Measurements from ENCODE around the gene SUSD1. TPM values are rescaled to one million over a fixed set of nuclear protein-coding genes. Genes with fewer than 3 reads are reported as not detected.

Gene SUSD1
- total RNA-seq, 4 donors from 2014 or later, result 4.7 to 5.8 (median 5.4) TPM

- no peak overlapping the region for H3K27ac ChIP-seq (replicated peaks in 1 of 4)
- H3K9me3 ChIP-seq, result no peaks in the 10 kb centered on the region
- no peak for TF ChIP-seq POLR2A (IDR thresholded peaks at IDR 0.05; ENCODE audit: low read depth)
- no peak for TF ChIP-seq CTCF (IDR thresholded peaks at IDR 0.05)
- no peak for TF ChIP-seq EP300 (IDR thresholded peaks at IDR 0.05)
- peak in 1 of 2 donors; percentile 9 for TF ChIP-seq POLR2AphosphoS5 (IDR thresholded peaks at IDR 0.05)
- DNase-seq (ENCODE audit: extremely low spot score), result no peak
- intact Hi-C loops (cut with DNase I), result no loop called here
- no peaks in the 10 kb centered on the region for H3K27me3 ChIP-seq
- no peak overlapping the region for H3K4me3 ChIP-seq
- H3K36me3 ChIP-seq, result no peaks in the 10 kb centered on the region
- H3K4me1 ChIP-seq, result peaks cover 19 to 37% (median 29%) of the 10 kb centered on the region in 4 donors
Observed at GRCh38 chr9:112063151-112063550, 111.9 kb downstream of the SUSD1 start.

GRCh38 chr9:112061152-112061740 lies 113.9 kb downstream of the SUSD1 start:
- H3K9me3 ChIP-seq, result no peaks in the 10 kb centered on the region
- intact Hi-C loops (cut with DNase I), result no loop called here
- H3K4me1 ChIP-seq, result peaks cover 18 to 37% (median 29%) of the 10 kb centered on the region in 4 donors
- peak overlapping the region; percentile 68 to 80 (median 72) for H3K27ac ChIP-seq (replicated peaks in 1 of 4)
- 12% methylated on average over 3 of the region's 3 CpGs for WGBS
- H3K27me3 ChIP-seq, result no peaks in the 10 kb centered on the region
- TF ChIP-seq POLR2AphosphoS5 (IDR thresholded peaks at IDR 0.05), result peak; percentile 61 to 71
- peak in 1 of 3 experiments; percentile 3 for TF ChIP-seq CTCF (IDR thresholded peaks at IDR 0.05)
- no peak for TF ChIP-seq EP300 (IDR thresholded peaks at IDR 0.05)
- no peak for DNase-seq (ENCODE audit: extremely low spot score)
- no peaks in the 10 kb centered on the region for H3K36me3 ChIP-seq
- no peak overlapping the region for H3K4me3 ChIP-seq

DNA sequence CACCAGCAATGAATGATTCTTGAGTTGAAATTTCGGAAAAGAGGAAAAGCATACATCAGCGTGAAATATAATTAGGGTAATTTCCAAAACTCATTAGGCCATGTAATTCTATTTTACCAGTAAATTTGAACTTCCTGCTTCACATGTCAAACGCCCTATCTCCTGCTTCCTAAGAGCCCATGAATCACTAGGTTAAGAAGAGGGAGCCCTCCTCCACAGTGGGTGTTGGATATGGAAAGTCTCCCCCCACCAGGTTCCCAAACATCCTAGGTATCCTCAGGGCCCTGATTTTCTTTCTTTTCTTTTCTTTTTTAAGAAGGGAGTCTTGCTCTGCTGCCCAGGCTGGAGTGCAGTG lies 115.2 kb downstream of the SUSD1 start:
- H3K27me3 ChIP-seq, result no peaks in the 10 kb centered on the region
- TF ChIP-seq EP300 (IDR thresholded peaks at IDR 0.05) (no peak), CTCF (IDR thresholded peaks at IDR 0.05) (no peak), POLR2AphosphoS5 (IDR thresholded peaks at IDR 0.05) (no peak), POLR2A (IDR thresholded peaks at IDR 0.05; ENCODE audit: low read depth) (no peak)
- no peaks in the 10 kb centered on the region for H3K9me3 ChIP-seq
- H3K27ac ChIP-seq (replicated peaks in 1 of 4), result peak overlapping the region; percentile 44 to 80 (median 70)
- H3K4me3 ChIP-seq, result no peak overlapping the region
- WGBS, result 78% methylated on average over 3 of the region's 3 CpGs
- DNase-seq (ENCODE audit: extremely low spot score), result no peak
- no peaks in the 10 kb centered on the region for H3K36me3 ChIP-seq
- H3K4me1 ChIP-seq, result peaks cover 11 to 36% (median 28%) of the 10 kb centered on the region in 4 donors
- intact Hi-C loops (cut with DNase I), result no loop called here

DNA sequence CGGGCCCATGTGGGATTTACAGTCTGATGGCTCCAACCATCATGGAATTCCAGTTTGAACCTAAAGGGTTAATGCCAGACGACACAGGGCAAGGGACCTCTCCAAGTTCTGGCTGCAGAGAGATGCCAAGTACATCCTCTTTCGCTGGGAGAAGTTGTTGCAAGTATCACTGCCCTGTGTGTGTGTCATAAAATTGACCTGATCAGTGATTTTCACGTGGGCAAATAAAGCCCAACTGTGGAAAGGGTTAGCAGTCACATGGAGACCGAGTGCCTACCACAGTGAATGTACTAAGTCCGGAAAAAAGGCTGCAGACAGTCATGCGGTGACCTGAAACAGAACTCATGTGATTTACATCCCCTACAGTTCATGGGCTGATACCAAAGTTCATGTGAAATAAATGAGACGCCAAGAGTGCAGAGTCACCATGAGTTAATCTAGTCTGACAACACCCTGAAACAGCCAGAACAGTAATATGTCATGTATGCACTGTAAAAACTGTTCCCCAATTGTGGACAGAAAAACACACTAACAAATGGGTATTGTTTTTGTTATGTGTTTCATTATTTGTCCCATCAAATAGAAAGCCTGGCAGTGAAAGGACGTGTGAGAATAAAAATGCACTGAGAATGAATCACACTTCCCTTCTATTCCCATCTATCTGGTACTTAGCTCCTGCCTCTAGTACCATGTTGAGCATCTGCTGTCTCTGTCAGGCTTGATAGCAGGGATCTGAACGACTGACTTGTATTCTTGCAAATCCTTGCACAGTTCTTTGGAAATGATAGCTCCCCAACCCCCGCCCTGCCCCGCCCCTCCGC lies 115.7 kb downstream of the SUSD1 start:
- peak overlapping the region; percentile 44 to 80 (median 70) for H3K27ac ChIP-seq (replicated peaks in 1 of 4)

More for the DNA sequence above, 115.7 kb downstream of the SUSD1 start:
- WGBS, result 58% methylated on average over 12 of the region's 13 CpGs
- Histone ChIP-seq H3K9me3 (no peaks in the 10 kb centered on the region), H3K27me3 (no peaks in the 10 kb centered on the region), H3K36me3 (no peaks in the 10 kb centered on the region), H3K4me1 (peaks cover 11 to 36% (median 28%) of the 10 kb centered on the region in 4 donors), H3K4me3 (no peak overlapping the region)
- intact Hi-C loops (cut with DNase I), result no loop called here
- no peak for DNase-seq (ENCODE audit: extremely low spot score)
- peak in 1 of 2 donors; percentile 23 for TF ChIP-seq POLR2AphosphoS5 (IDR thresholded peaks at IDR 0.05)
- no peak for TF ChIP-seq CTCF (IDR thresholded peaks at IDR 0.05)
- TF ChIP-seq EP300 (IDR thresholded peaks at IDR 0.05), result no peak
- no peak for TF ChIP-seq POLR2A (IDR thresholded peaks at IDR 0.05; ENCODE audit: low read depth)
